Measurements from ENCODE around the gene LEMD2.

The LEMD2 gene

DNA sequence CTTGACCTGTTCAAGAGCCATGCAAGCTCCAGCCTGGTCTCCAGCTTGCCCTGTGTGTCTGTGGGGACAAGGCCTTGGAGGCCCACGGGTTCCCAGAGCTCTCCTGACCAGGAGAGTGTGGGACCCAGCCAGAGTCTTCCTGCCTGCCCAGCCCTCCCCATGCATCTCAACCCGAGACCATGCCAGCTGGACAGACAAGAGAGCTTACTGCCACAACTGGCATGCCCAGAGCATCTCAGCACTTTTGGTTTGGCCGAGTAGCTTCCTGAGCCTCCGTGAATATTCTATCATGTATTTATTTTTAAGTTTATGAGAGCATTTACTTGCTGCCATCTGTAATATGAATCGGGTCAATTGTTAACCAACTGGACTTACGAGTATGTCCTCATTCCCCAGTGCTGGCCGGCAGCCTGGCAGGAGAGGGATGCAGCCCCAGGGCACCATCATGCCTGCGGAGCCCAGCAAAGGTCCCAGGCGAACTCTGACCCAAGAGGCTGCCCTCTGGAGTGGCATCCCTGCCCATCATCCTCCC, 57.1 kb downstream of the LEMD2 start:
- TF ChIP-seq TARDBP (IDR thresholded peaks at IDR 0.05) = no peak
- no peak for TF ChIP-seq NFRKB (IDR thresholded peaks at IDR 0.05)
- TF ChIP-seq FOXA1 (IDR thresholded peaks at IDR 0.05) = no peak
- TF ChIP-seq ARNT (IDR thresholded peaks at IDR 0.05) = no peak
- no peak for TF ChIP-seq BHLHE40 (IDR thresholded peaks at IDR 0.05; ENCODE audit: borderline replicate concordance)
- no peak for TF ChIP-seq SP1 (IDR thresholded peaks at IDR 0.05)
- no peak for TF ChIP-seq HDGF (IDR thresholded peaks at IDR 0.05; ENCODE audit: borderline replicate concordance)
- no peak for TF ChIP-seq ZNF384 (IDR thresholded peaks at IDR 0.05)
- no peak for TF ChIP-seq ELF4 (IDR thresholded peaks at IDR 0.05)
- no peak for TF ChIP-seq SUZ12 (IDR thresholded peaks at IDR 0.05)
- TF ChIP-seq, protein P1, sequence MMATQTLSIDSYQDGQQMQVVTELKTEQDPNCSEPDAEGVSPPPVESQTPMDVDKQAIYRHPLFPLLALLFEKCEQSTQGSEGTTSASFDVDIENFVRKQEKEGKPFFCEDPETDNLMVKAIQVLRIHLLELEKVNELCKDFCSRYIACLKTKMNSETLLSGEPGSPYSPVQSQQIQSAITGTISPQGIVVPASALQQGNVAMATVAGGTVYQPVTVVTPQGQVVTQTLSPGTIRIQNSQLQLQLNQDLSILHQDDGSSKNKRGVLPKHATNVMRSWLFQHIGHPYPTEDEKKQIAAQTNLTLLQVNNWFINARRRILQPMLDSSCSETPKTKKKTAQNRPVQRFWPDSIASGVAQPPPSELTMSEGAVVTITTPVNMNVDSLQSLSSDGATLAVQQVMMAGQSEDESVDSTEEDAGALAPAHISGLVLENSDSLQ (IDR thresholded peaks at IDR 0.05) = no peak
- no peak for TF ChIP-seq CTBP1 (IDR thresholded peaks at IDR 0.05; ENCODE audit: borderline replicate concordance)
- no peak for TF ChIP-seq L3MBTL2 (conservative IDR thresholded peaks at IDR 0.05)
- no peak for TF ChIP-seq FOXM1 (IDR thresholded peaks at IDR 0.05; ENCODE audit: borderline replicate concordance)
- TF ChIP-seq FOXK2 (IDR thresholded peaks at IDR 0.05) = no peak
- TF ChIP-seq LEF1 (IDR thresholded peaks at IDR 0.05; ENCODE audit: borderline replicate concordance) = no peak
- POLR2A ChIA-PET = no interaction called here
- no peak for DNase-seq (ENCODE audit: extremely low spot score)
- CTCF ChIA-PET = no interaction called here

DNA sequence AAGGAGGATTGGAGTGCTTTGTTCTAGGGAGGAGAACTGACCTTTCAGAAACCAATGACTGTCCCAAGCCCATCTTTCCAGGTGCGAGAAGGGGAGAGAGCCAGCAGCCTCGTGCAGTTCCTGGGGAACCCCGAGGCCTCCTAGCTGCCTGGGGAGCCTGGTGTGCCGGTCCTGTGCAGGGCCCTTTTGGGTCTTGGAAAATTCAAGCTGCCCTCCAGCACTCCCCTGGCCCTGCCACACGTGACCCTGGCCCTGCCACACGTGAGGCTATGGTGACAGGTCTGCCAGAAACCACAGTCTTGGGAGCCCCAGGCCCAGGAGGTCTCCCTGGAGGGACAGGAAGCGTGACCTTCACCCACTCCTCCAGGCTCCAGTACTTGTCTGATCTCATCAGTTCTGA, 57.9 kb downstream of the LEMD2 start:
- ChIA-PET POLR2A (interaction anchor here (1.2 kb wide), 1 partner anchor 22 kb away, joined by 3 read pairs; no protein-coding TSS in a partner anchor), CTCF (no interaction called here)
- DNase-seq (ENCODE audit: extremely low spot score) = no peak
- TF ChIP-seq FOXK2 (IDR thresholded peaks at IDR 0.05) (no peak), BHLHE40 (IDR thresholded peaks at IDR 0.05; ENCODE audit: borderline replicate concordance) (no peak), LEF1 (IDR thresholded peaks at IDR 0.05; ENCODE audit: borderline replicate concordance) (no peak), ARNT (IDR thresholded peaks at IDR 0.05) (no peak), L3MBTL2 (conservative IDR thresholded peaks at IDR 0.05) (no peak)

- no peak for TF ChIP-seq SUZ12 (IDR thresholded peaks at IDR 0.05)
- POLR2A ChIA-PET = interaction anchor here (1.2 kb wide), 1 partner anchor 22 kb away, joined by 3 read pairs; no protein-coding TSS in a partner anchor
- no peak for DNase-seq (ENCODE audit: extremely low spot score)
- CTCF ChIA-PET = no interaction called here
Observed at GRCh38 chr6:33730611-33731010, 58.3 kb downstream of the LEMD2 start.

DNA sequence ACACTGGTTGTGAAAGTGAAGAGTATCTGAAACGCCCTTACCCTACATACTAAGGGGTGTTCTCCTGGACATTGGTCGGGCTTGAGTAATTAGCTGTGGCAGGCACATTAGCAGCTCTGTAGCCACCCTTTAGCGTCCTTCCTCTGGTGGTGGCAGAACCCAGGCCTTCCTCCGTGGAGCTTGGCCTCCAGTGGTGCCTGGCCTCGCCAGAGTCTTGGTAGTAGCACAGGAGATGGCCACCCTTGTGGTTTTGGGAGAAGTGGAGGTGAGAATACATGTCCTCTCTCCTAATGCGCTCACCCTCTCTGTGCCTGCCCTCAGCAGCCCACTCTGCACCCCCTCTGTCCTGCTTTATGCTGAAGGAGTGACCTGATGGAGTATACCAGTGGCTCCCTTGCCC, 59.9 kb downstream of the LEMD2 start:
- ChIA-PET POLR2A (interaction anchor here (2.5 kb wide), 1 partner anchor 18 kb away, joined by 13 read pairs; the partner anchor contains the start of gene UQCC2), CTCF (no interaction called here)
- TF ChIP-seq HDGF (IDR thresholded peaks at IDR 0.05; ENCODE audit: borderline replicate concordance) = no peak
- TF ChIP-seq FOXM1 (IDR thresholded peaks at IDR 0.05; ENCODE audit: borderline replicate concordance) = no peak
- no peak for TF ChIP-seq BHLHE40 (IDR thresholded peaks at IDR 0.05; ENCODE audit: borderline replicate concordance)
- no peak for DNase-seq (ENCODE audit: extremely low spot score)

GRCh38 chr6:33728438-33728837, 60.5 kb downstream of the LEMD2 start:
- TF ChIP-seq HDGF (IDR thresholded peaks at IDR 0.05; ENCODE audit: borderline replicate concordance) (no peak), LEF1 (IDR thresholded peaks at IDR 0.05; ENCODE audit: borderline replicate concordance) (no peak), L3MBTL2 (conservative IDR thresholded peaks at IDR 0.05) (no peak)
- ChIA-PET CTCF (interaction anchor here (0.9 to 1.0 kb wide), 2 partner anchors 9 to 16 kb away, joined by 3 to 4 read pairs; no protein-coding TSS in a partner anchor), POLR2A (interaction anchor here (2.5 kb wide), 1 partner anchor 17 kb away, joined by 13 read pairs; the partner anchor contains the start of gene UQCC2)
- DNase-seq (ENCODE audit: extremely low spot score) = no peak

DNA sequence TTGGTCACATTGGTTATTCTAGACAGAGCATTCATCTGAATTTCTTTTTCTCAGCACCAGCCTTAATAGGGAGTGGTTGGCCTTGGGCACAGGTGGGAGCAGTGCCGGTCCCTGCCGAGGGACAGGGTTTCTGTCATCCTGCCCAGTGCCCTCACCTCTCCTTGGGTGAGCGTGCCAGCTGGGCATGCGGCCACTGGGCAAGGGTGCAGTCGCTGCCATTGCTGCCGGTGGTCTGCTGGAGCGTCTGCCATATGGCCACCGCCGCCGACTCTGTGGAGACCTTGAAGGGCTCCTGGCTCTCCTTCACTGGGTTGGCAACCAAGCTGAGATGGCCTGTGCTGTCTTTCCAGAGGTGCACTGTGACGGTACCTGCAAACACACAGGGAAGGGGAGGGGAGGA, 61.0 kb downstream of the LEMD2 start:
- TF ChIP-seq SP1 (IDR thresholded peaks at IDR 0.05) (no peak), L3MBTL2 (conservative IDR thresholded peaks at IDR 0.05) (no peak), LEF1 (IDR thresholded peaks at IDR 0.05; ENCODE audit: borderline replicate concordance) (no peak), SUZ12 (IDR thresholded peaks at IDR 0.05) (no peak), ARNT (IDR thresholded peaks at IDR 0.05) (no peak), ELF4 (IDR thresholded peaks at IDR 0.05) (no peak), CTBP1 (IDR thresholded peaks at IDR 0.05; ENCODE audit: borderline replicate concordance) (no peak), FOXM1 (IDR thresholded peaks at IDR 0.05; ENCODE audit: borderline replicate concordance) (no peak), BHLHE40 (IDR thresholded peaks at IDR 0.05; ENCODE audit: borderline replicate concordance) (no peak), TARDBP (IDR thresholded peaks at IDR 0.05) (no peak), ZNF384 (IDR thresholded peaks at IDR 0.05) (no peak), HDGF (IDR thresholded peaks at IDR 0.05; ENCODE audit: borderline replicate concordance) (no peak), NFRKB (IDR thresholded peaks at IDR 0.05) (no peak), FOXA1 (IDR thresholded peaks at IDR 0.05) (no peak), FOXK2 (IDR thresholded peaks at IDR 0.05) (no peak)
- TF ChIP-seq, protein P1 (IDR thresholded peaks at IDR 0.05) = no peak
- ChIA-PET CTCF (interaction anchor here (0.9 to 1.0 kb wide), 2 partner anchors 9 to 16 kb away, joined by 3 to 4 read pairs; no protein-coding TSS in a partner anchor), POLR2A (interaction anchor here (2.5 kb wide), 1 partner anchor 17 kb away, joined by 13 read pairs; the partner anchor contains the start of gene UQCC2)
- no peak for DNase-seq (ENCODE audit: extremely low spot score)

DNA sequence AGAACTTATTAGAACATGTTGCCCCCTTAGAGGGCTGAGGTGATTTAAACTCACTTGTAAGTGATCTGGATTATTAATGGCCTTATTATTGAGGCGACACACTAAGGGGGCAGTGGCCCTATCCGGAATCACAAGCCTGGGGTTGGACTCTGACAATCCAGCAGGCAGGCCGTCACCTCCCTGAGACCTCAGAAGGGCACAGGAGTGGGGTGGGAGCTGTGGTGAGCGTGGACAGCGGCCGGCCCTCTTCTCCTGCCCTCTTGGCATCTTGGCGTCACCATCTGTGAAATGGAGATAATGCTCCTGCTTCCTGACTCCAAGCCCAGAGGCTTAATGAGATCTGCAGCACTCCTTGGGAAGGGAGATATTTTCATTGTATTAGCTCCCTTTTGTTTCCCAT, 61.8 kb downstream of the LEMD2 start:
- ChIA-PET CTCF (no interaction called here), POLR2A (no interaction called here)
- no peak for DNase-seq (ENCODE audit: extremely low spot score)
- no peak for TF ChIP-seq TARDBP (IDR thresholded peaks at IDR 0.05)
- no peak for TF ChIP-seq HDGF (IDR thresholded peaks at IDR 0.05; ENCODE audit: borderline replicate concordance)
- TF ChIP-seq LEF1 (IDR thresholded peaks at IDR 0.05; ENCODE audit: borderline replicate concordance) = no peak
- no peak for TF ChIP-seq ZNF384 (IDR thresholded peaks at IDR 0.05)
- no peak for TF ChIP-seq BHLHE40 (IDR thresholded peaks at IDR 0.05; ENCODE audit: borderline replicate concordance)
- no peak for TF ChIP-seq CTBP1 (IDR thresholded peaks at IDR 0.05; ENCODE audit: borderline replicate concordance)
- TF ChIP-seq FOXM1 (IDR thresholded peaks at IDR 0.05; ENCODE audit: borderline replicate concordance) = no peak
- TF ChIP-seq L3MBTL2 (conservative IDR thresholded peaks at IDR 0.05) = no peak
- TF ChIP-seq FOXK2 (IDR thresholded peaks at IDR 0.05) = no peak
- TF ChIP-seq NFRKB (IDR thresholded peaks at IDR 0.05) = no peak
- TF ChIP-seq SP1 (IDR thresholded peaks at IDR 0.05) = no peak
- TF ChIP-seq SUZ12 (IDR thresholded peaks at IDR 0.05) = no peak
- TF ChIP-seq, protein P1 (IDR thresholded peaks at IDR 0.05) = no peak
- TF ChIP-seq FOXA1 (IDR thresholded peaks at IDR 0.05) = no peak
- TF ChIP-seq ARNT (IDR thresholded peaks at IDR 0.05) = no peak
- TF ChIP-seq ELF4 (IDR thresholded peaks at IDR 0.05) = no peak

All from HEK293T (cell line).